K562 (cell line): Measurements from ENCODE around the gene SLC6A6. TPM values are rescaled to one million over a fixed set of nuclear protein-coding genes. Genes with fewer than 3 reads are reported as not detected.
A peak's percentile ranks its signal among the peaks of the same experiment; 100 is the strongest.

Experiments used
- ATAC-seq: fragments of 200-7000 bp; cut with Tn5 transposase; 3 replicates; pipeline ENCODE4 v1.9.1; 2020; ENCODE audit warnings: moderate library complexity
- BruUV-seq: library from RNA; stranded (reverse); fragments of 400-500 nt; replicated peaks from 2 replicates; lab custom pipeline; 2021; lab: Mats Ljungman, UMichigan
- CTCF ChIA-PET: fragments of 300-600 bp; formaldehyde crosslinking; extraction: SDS; loops from one replicate; lab custom pipeline; 2021; ENCODE audit warnings: low intra/inter-chr PET ratio; lab: Yijun Ruan, JAX
- POLR2A ChIA-PET: fragments of 300-600, 350-650 bp; sonication (Branson Sonifier 250); formaldehyde crosslinking; extraction: SDS; loops from one replicate; lab custom pipeline; 2021; ENCODE audit warnings: antibody characterized with exemption, inconsistent platforms; lab: Yijun Ruan, JAX
- DNase-seq, 4 experiments: peaks; one replicate each; pipeline versions ENCODE4 v3.0.0 to v3.0.0-alpha.2; 2011 to 2018; ENCODE audit warnings: low spot score in 3 of 4, mixed read lengths in 3 of 4; ENCODE audit errors: extremely low read depth in 1 of 4
- FAIRE-seq: peaks from 2 replicates; lab custom pipeline; 2011; peaks lifted over from hg19 to GRCh38; lab: Jason Lieb, UNC
- H2AFZ ChIP-seq: 2 replicates; pipeline ENCODE4 v1.6.0; 2011; ENCODE audit warnings: low read depth, low read length, control low read depth, inconsistent platforms
- H3K27ac ChIP-seq: fragments of 200-600 bp; 3 replicates; pipeline ENCODE4 v1.8.0; 2011; ENCODE audit warnings: low read depth, mild to moderate bottlenecking, control low read depth, inconsistent platforms, low read length, moderate library complexity, mixed read lengths; ENCODE audit errors: extremely low read depth
- H3K27me3 ChIP-seq, 2 experiments: fragments of 300-600 bp in 1 of 2; 2 replicates in 1 of 2; 3 replicates in 1 of 2; pipeline versions ENCODE4 v1.6.0 to v1.8.0; 2011; ENCODE audit warnings: inconsistent platforms in 2 of 2, low read length in 2 of 2, mild to moderate bottlenecking in 1 of 2, mixed read lengths in 1 of 2, moderate library complexity in 1 of 2; ENCODE audit not compliant: control insufficient read depth in 2 of 2, insufficient read depth in 2 of 2
- H3K36me3 ChIP-seq: fragments of 300-600 bp; 3 replicates; pipeline ENCODE4 v1.8.0; 2011; ENCODE audit warnings: mild to moderate bottlenecking, low read length, inconsistent platforms; ENCODE audit not compliant: control insufficient read depth, insufficient read depth
- H3K4me1 ChIP-seq, 2 experiments: fragments of 200-600 bp in 1 of 2; replicated peaks in 1 of 2; 2 replicates in 1 of 2; 3 replicates in 1 of 2; pipeline versions ENCODE4 v1.5.1 to v1.8.0; 2011; ENCODE audit warnings: inconsistent platforms in 2 of 2, low read length in 2 of 2, mild to moderate bottlenecking in 1 of 2, mixed read lengths in 1 of 2, moderate library complexity in 1 of 2; ENCODE audit not compliant: control insufficient read depth in 2 of 2, insufficient read depth in 2 of 2
- H3K4me2 ChIP-seq: 2 replicates; pipeline ENCODE4 v1.6.1; 2011; ENCODE audit warnings: low read length, control low read depth, inconsistent platforms, mixed read lengths; ENCODE audit not compliant: insufficient read depth
- H3K4me3 ChIP-seq: fragments of 200-600 bp; sonication (generic), shearing (Covaris generic); 2 replicates; pipeline ENCODE4 v1.5.1; 2016; ENCODE audit warnings: control low read depth, inconsistent platforms
- H3K79me2 ChIP-seq: fragments of 200-600 bp; 3 replicates; pipeline ENCODE4 v1.8.0; 2011; ENCODE audit warnings: low read length, inconsistent platforms; ENCODE audit not compliant: control insufficient read depth, insufficient read depth
- H3K9ac ChIP-seq, 2 experiments: 2 replicates each; pipeline versions ENCODE4 v1.6.0 to v1.6.1; 2011; ENCODE audit warnings: low read depth in 2 of 2, low read length in 2 of 2, control low read depth in 1 of 2, inconsistent platforms in 1 of 2, mild to moderate bottlenecking in 1 of 2, mixed read lengths in 1 of 2; ENCODE audit not compliant: insufficient read depth in 1 of 2
- H3K9me1 ChIP-seq: one replicate; pipeline ENCODE4 v1.6.0; 2011; ENCODE audit warnings: inconsistent platforms, mild to moderate bottlenecking, low read length, moderate library complexity; ENCODE audit not compliant: control insufficient read depth, insufficient read depth
- H3K9me3 ChIP-seq: replicated peaks from 2 replicates; pipeline ENCODE4 v1.5.1; 2011; ENCODE audit warnings: low read depth, low read length, inconsistent platforms; ENCODE audit not compliant: control insufficient read depth, insufficient read depth
- H4K20me1 ChIP-seq: replicated peaks from 2 replicates; pipeline ENCODE4 v1.6.1; 2011; ENCODE audit warnings: low read length, inconsistent platforms, mixed read lengths; ENCODE audit not compliant: control insufficient read depth, insufficient read depth
- AFF4 ChIP-seq: sonication (generic); formaldehyde crosslinking; IDR thresholded peaks from 2 replicates; pipeline ENCODE4 v1.8.0; 2023; ENCODE audit warnings: mild to moderate bottlenecking, missing genetic modification reagents
- BCOR ChIP-seq: fragments of 450-650 bp; IDR thresholded peaks from 2 replicates; pipeline ENCODE4 v1.6.1; 2016
- CBX1 ChIP-seq: sonication (generic); IDR thresholded peaks from 2 replicates; pipeline ENCODE4 v1.6.1; 2016; ENCODE audit warnings: antibody characterized with exemption, low read depth, mild to moderate bottlenecking
- CBX2 ChIP-seq: fragments of 200-600 bp; sonication (generic); IDR thresholded peaks from one replicate; pipeline ENCODE4 v1.6.1; 2012; ENCODE audit warnings: mild to moderate bottlenecking, low read length, inconsistent platforms; ENCODE audit not compliant: insufficient read depth, poor library complexity, severe bottlenecking
- E2F8 ChIP-seq: fragments of 450-650 bp; IDR thresholded peaks from 2 replicates; pipeline ENCODE4 v1.7.1; 2018; ENCODE audit warnings: mild to moderate bottlenecking, low read depth; ENCODE audit not compliant: partially characterized antibody
- E4F1 ChIP-seq: fragments of 250-450 bp; sonication (Bioruptor Pico); IDR thresholded peaks from 2 replicates; pipeline ENCODE4 v1.5.0; 2021; ENCODE audit warnings: mild to moderate bottlenecking, borderline replicate concordance
- SUPT5H ChIP-seq: fragments of 450-650 bp; IDR thresholded peaks from 2 replicates; pipeline ENCODE4 v1.6.1; 2016
- TAL1 ChIP-seq: fragments of 450-650 bp; IDR thresholded peaks from 2 replicates; pipeline ENCODE4 v1.6.1; 2016; ENCODE audit warnings: mild to moderate bottlenecking
- TRIM24 ChIP-seq, 2 experiments: fragments of 450-650 bp; IDR thresholded peaks; 2 replicates each; pipeline ENCODE4 v1.6.1; 2016
- ZNF316 ChIP-seq: fragments of 450-650 bp; IDR thresholded peaks from 2 replicates; pipeline ENCODE4 v1.6.1; 2016
- WGBS: fragments of 100-300 bp; shearing (Covaris generic); methylation state at CpG from one replicate; pipeline ENCODE4 v1.1.6; 2016; ENCODE audit warnings: low coverage, mixed read lengths; ENCODE audit not compliant: insufficient coverage; ENCODE audit errors: missing lambda C conversion rate; 5-methylcytosine and 5-hydroxymethylcytosine counted together
- in situ Hi-C: fragments of 300-500 bp; cut with MboI; formaldehyde crosslinking; loops from 4 replicates; pipeline ENCODE4 v1.15.0; 2018; ENCODE audit warnings: inconsistent platforms, mixed read lengths
- intact Hi-C: fragments of 100-400 bp; cut with micrococcal nuclease; formaldehyde crosslinking; loops from 2 replicates; pipeline ENCODE4 v1.14.2; 2022
- polyA plus RNA-seq, 8 experiments: library from polyadenylated mRNA; depleted of rRNA in 4 of 8; stranded (reverse) in 5 of 8; unstranded in 3 of 8; fragments of >200 nt; fragmentation: Nextera tagmentation in 2 of 8; fragmentation: Illumina TruSeq in 1 of 8; extraction: Ambion mirVana in 2 of 8; extraction: Trizol in 1 of 8; gene quantifications; 2 replicates each; pipeline versions ENCODE4 v1.2.1 to v1.2.3, GENCODE V29; 2011 to 2014; ENCODE audit warnings: inconsistent platforms in 1 of 8, missing spikeins in 1 of 8
- total RNA-seq, 7 experiments: library from RNA; depleted of rRNA in 6 of 7; stranded (reverse); fragments of >200 nt in 6 of 7; fragmentation: Illumina TruSeq in 2 of 7; extraction: Trizol in 2 of 7; gene quantifications; 2 replicates each; pipeline versions ENCODE4 v1.2.1 to v1.2.3, GENCODE V29; 2011 to 2021; ENCODE audit warnings: low replicate concordance in 1 of 7

SLC6A6 gene
- total and polyA plus RNA-seq, 9 of the 15 experiments (the other 6 are each of a cell fraction or from before 2014, with no cell fraction given) = 12.3 to 203 (median 93.2) TPM

GRCh38 chr3:14376348-14377043, 25.9 kb upstream of the SLC6A6 start (continued):
- TF ChIP-seq CBX2 (no peak), BCOR (peak; percentile 67), TAL1 (no peak)

GRCh38 chr3:14377044-14377837, 25.2 kb upstream of the SLC6A6 start:
- ATAC-seq (no peak), FAIRE-seq (no peak), DNase-seq (no peak)
- Histone ChIP-seq H3K36me3 (no peaks in the 10 kb centered on the region), H3K9ac (0 out of 4 replicates have a peak overlapping the region, but pooled peaks of 1 of the 2 experiments have one; percentile 39), H3K27ac (no peak overlapping the region), H3K9me3 (no peaks in the 10 kb centered on the region), H3K27me3 (no peaks in the 10 kb centered on the region), H3K4me2 (no peak overlapping the region), H2AFZ (no peak overlapping the region), H3K9me1 (no peaks in the 10 kb centered on the region), H3K4me1 (peaks cover 26 to 44% of the 10 kb centered on the region in 2 experiments), H3K79me2 (no peaks in the 10 kb centered on the region), H4K20me1 (no peaks in the 10 kb centered on the region), H3K4me3 (no peak overlapping the region)
- 88% methylated on average over 6 of the region's 6 CpGs for WGBS
- in situ Hi-C loops (no loop called here), intact Hi-C loops (no loop called here)
- ChIA-PET POLR2A (interaction anchor here (0.5 to 2.3 kb wide), 5 partner anchors 8 to 33 kb away, joined by 3 to 11 read pairs (median 3); no protein-coding TSS in a partner anchor), CTCF (no interaction called here)
- no TSS peak for BruUV-seq
- TF ChIP-seq E4F1 (CRISPR knock-in tag) (no peak), AFF4 (no peak), E2F8 (no peak), ZNF316 (peak; percentile 87), CBX1 (0 out of 2 replicates have a peak, but pooled peaks have one; percentile 3), SUPT5H (no peak), TRIM24 (IDR thresholded peaks at IDR 0.05) (0 out of 4 replicates have a peak, but pooled peaks of 1 of the 2 experiments have one; percentile 33)
